Ishikawa (cell line): Measurements from ENCODE around the gene SCAF8.

Experiments used
- CEBPB ChIP-seq: IDR thresholded peaks from 2 replicates; pipeline ENCODE4 v1.6.1; 2012
- CREB1 ChIP-seq: IDR thresholded peaks from 2 replicates; pipeline ENCODE4 v1.6.1; 2012; ENCODE audit warnings: low read depth
- EGR1 ChIP-seq: IDR thresholded peaks from 2 replicates; pipeline ENCODE4 v1.6.1; 2012
- EP300 ChIP-seq: IDR thresholded peaks from 2 replicates; pipeline ENCODE4 v1.6.1; 2012; ENCODE audit warnings: borderline replicate concordance
- RAD21 ChIP-seq: IDR thresholded peaks from 2 replicates; pipeline ENCODE4 v1.6.1; 2012; ENCODE audit warnings: low read depth
- TAF1 ChIP-seq: IDR thresholded peaks from 2 replicates; pipeline ENCODE4 v1.6.1; 2012; ENCODE audit warnings: low read depth, mild to moderate bottlenecking
- TCF12 ChIP-seq: IDR thresholded peaks from 2 replicates; pipeline ENCODE4 v1.6.1; 2012; ENCODE audit warnings: low read depth
- TEAD4 ChIP-seq: IDR thresholded peaks from 2 replicates; pipeline ENCODE4 v1.6.1; 2012
- YY1 ChIP-seq: IDR thresholded peaks from 2 replicates; pipeline ENCODE4 v1.6.1; 2012; ENCODE audit warnings: low read depth
- ZBTB7A ChIP-seq: IDR thresholded peaks from 2 replicates; pipeline ENCODE4 v1.6.1; 2012; ENCODE audit warnings: low read depth
- TF ChIP-seq, protein P1 (sequence below): IDR thresholded peaks from 2 replicates; pipeline ENCODE4 v1.6.1; 2012; ENCODE audit warnings: low read depth, mild to moderate bottlenecking
- TF ChIP-seq, protein P2 (sequence below): IDR thresholded peaks from 2 replicates; pipeline ENCODE4 v1.6.1; 2012

GRCh38 chr6:154786144-154786868, 53.1 kb downstream of the SCAF8 start:
- TF ChIP-seq TEAD4: no peak
- TF ChIP-seq YY1: no peak
- TF ChIP-seq, protein P1, sequence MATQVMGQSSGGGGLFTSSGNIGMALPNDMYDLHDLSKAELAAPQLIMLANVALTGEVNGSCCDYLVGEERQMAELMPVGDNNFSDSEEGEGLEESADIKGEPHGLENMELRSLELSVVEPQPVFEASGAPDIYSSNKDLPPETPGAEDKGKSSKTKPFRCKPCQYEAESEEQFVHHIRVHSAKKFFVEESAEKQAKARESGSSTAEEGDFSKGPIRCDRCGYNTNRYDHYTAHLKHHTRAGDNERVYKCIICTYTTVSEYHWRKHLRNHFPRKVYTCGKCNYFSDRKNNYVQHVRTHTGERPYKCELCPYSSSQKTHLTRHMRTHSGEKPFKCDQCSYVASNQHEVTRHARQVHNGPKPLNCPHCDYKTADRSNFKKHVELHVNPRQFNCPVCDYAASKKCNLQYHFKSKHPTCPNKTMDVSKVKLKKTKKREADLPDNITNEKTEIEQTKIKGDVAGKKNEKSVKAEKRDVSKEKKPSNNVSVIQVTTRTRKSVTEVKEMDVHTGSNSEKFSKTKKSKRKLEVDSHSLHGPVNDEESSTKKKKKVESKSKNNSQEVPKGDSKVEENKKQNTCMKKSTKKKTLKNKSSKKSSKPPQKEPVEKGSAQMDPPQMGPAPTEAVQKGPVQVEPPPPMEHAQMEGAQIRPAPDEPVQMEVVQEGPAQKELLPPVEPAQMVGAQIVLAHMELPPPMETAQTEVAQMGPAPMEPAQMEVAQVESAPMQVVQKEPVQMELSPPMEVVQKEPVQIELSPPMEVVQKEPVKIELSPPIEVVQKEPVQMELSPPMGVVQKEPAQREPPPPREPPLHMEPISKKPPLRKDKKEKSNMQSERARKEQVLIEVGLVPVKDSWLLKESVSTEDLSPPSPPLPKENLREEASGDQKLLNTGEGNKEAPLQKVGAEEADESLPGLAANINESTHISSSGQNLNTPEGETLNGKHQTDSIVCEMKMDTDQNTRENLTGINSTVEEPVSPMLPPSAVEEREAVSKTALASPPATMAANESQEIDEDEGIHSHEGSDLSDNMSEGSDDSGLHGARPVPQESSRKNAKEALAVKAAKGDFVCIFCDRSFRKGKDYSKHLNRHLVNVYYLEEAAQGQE: no peak
- TF ChIP-seq CEBPB: no peak
- TF ChIP-seq EGR1: no peak
- TF ChIP-seq, protein P2, sequence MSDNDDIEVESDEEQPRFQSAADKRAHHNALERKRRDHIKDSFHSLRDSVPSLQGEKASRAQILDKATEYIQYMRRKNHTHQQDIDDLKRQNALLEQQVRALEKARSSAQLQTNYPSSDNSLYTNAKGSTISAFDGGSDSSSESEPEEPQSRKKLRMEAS: no peak
- TF ChIP-seq EP300: no peak
- no peak for TF ChIP-seq TCF12
- TF ChIP-seq ZBTB7A: no peak
- no peak for TF ChIP-seq TAF1
- no peak for TF ChIP-seq CREB1
- TF ChIP-seq RAD21: no peak
